ENCODE measurements around the gene B3GALT5.

Gene B3GALT5

GRCh38 chr21:39633770-39634181, 21.0 kb downstream of the B3GALT5 start:
- peak; percentile 88 for DNase-seq
- H4K8ac ChIP-seq (ENCODE audit: low read length): no peak overlapping the region
- WGBS: 17% methylated on average over 5 of the region's 5 CpGs
- H3K18ac ChIP-seq (ENCODE audit: low read depth in 1 of 2, low read length in 2 of 2): no peak overlapping the region
- no peak overlapping the region for H2BK12ac ChIP-seq (ENCODE audit: low read length in 2 of 2)
- no peaks in the 10 kb centered on the region for H3K27me3 ChIP-seq (ENCODE audit: control insufficient read depth in 1 of 2, insufficient read depth in 1 of 2, low read length in 2 of 2)
- no peak overlapping the region for H3K4ac ChIP-seq (ENCODE audit: low read depth in 1 of 2, low read length in 2 of 2)
- peak overlapping the region in 1 of 2 experiments; percentile 38 for H3K4me3 ChIP-seq (ENCODE audit: insufficient read depth in 1 of 2, low read depth in 1 of 2, low read length in 2 of 2)
- H3K9ac ChIP-seq (ENCODE audit: low read length): peak overlapping the region; percentile 76
- H3K4me1 ChIP-seq (ENCODE audit: control insufficient read depth, insufficient read depth, low read depth, low read length): peaks cover 37% of the 10 kb centered on the region
- H3K27ac ChIP-seq (ENCODE audit: low read length, poor library complexity, severe bottlenecking): peak overlapping the region; percentile 97
- H3K9me3 ChIP-seq (ENCODE audit: control insufficient read depth, low read length): no peaks in the 10 kb centered on the region
- H2BK15ac ChIP-seq (ENCODE audit: low read depth, poor library complexity, severe bottlenecking): no peak overlapping the region
- peaks cover 20% of the 10 kb centered on the region for H3K79me1 ChIP-seq (replicated peaks; ENCODE audit: low read length, poor library complexity, severe bottlenecking)
- H3K14ac ChIP-seq (ENCODE audit: low read length in 2 of 2): no peak overlapping the region
- no peak overlapping the region for H2BK5ac ChIP-seq (ENCODE audit: low read depth, low read length, poor library complexity, severe bottlenecking)
- no peak overlapping the region for H3K23ac ChIP-seq (ENCODE audit: low read length in 2 of 2)
- no peak overlapping the region for H2AK5ac ChIP-seq (ENCODE audit: low read length, severe bottlenecking)
- no peaks in the 10 kb centered on the region for H3K36me3 ChIP-seq (ENCODE audit: control insufficient read depth in 1 of 2, insufficient read depth in 2 of 2, low read depth in 1 of 2, low read length in 2 of 2)
- no peak overlapping the region for H3K4me2 ChIP-seq (ENCODE audit: low read length, poor library complexity, severe bottlenecking)
- no peak overlapping the region for H2AFZ ChIP-seq (ENCODE audit: low read depth, low read length)
- H2BK120ac ChIP-seq (ENCODE audit: low read depth, low read length): no peak overlapping the region
- H4K91ac ChIP-seq (ENCODE audit: low read length): no peak overlapping the region

- Histone ChIP-seq H3K4ac (ENCODE audit: low read depth in 1 of 2, low read length in 2 of 2) (no peak overlapping the region), H4K91ac (ENCODE audit: low read length) (peak overlapping the region; percentile 73), H3K4me1 (ENCODE audit: control insufficient read depth, insufficient read depth, low read depth, low read length) (peaks cover 36% of the 10 kb centered on the region), H3K18ac (ENCODE audit: low read depth in 1 of 2, low read length in 2 of 2) (peak overlapping the region in 1 of 2 experiments; percentile 66), H2AK5ac (ENCODE audit: low read length, severe bottlenecking) (peak overlapping the region; percentile 99), H2BK120ac (ENCODE audit: low read depth, low read length) (peak overlapping the region; percentile 62), H3K9me3 (ENCODE audit: control insufficient read depth, low read length) (no peaks in the 10 kb centered on the region), H2BK5ac (ENCODE audit: low read depth, low read length, poor library complexity, severe bottlenecking) (peak overlapping the region; percentile 83), H3K23ac (ENCODE audit: low read length in 2 of 2) (no peak overlapping the region), H4K8ac (ENCODE audit: low read length) (peak overlapping the region; percentile 47), H3K14ac (ENCODE audit: low read length in 2 of 2) (no peak overlapping the region), H2BK15ac (ENCODE audit: low read depth, poor library complexity, severe bottlenecking) (no peak overlapping the region), H3K27ac (ENCODE audit: low read length, poor library complexity, severe bottlenecking) (peak overlapping the region; percentile 93), H3K4me2 (ENCODE audit: low read length, poor library complexity, severe bottlenecking) (no peak overlapping the region), H2BK12ac (ENCODE audit: low read length in 2 of 2) (peak overlapping the region; percentile 37 to 84), H3K27me3 (ENCODE audit: control insufficient read depth in 1 of 2, insufficient read depth in 1 of 2, low read length in 2 of 2) (no peaks in the 10 kb centered on the region), H3K4me3 (ENCODE audit: insufficient read depth in 1 of 2, low read depth in 1 of 2, low read length in 2 of 2) (no peak overlapping the region), H3K9ac (ENCODE audit: low read length) (no peak overlapping the region), H2AFZ (ENCODE audit: low read depth, low read length) (no peak overlapping the region), H3K79me1 (replicated peaks; ENCODE audit: low read length, poor library complexity, severe bottlenecking) (peaks cover 20% of the 10 kb centered on the region), H3K36me3 (ENCODE audit: control insufficient read depth in 1 of 2, insufficient read depth in 2 of 2, low read depth in 1 of 2, low read length in 2 of 2) (no peaks in the 10 kb centered on the region)
- WGBS: 98% methylated on average over 10 of the region's 10 CpGs
- no peak for DNase-seq
Observed at GRCh38 chr21:39634507-39634906, 21.8 kb downstream of the B3GALT5 start.

DNA sequence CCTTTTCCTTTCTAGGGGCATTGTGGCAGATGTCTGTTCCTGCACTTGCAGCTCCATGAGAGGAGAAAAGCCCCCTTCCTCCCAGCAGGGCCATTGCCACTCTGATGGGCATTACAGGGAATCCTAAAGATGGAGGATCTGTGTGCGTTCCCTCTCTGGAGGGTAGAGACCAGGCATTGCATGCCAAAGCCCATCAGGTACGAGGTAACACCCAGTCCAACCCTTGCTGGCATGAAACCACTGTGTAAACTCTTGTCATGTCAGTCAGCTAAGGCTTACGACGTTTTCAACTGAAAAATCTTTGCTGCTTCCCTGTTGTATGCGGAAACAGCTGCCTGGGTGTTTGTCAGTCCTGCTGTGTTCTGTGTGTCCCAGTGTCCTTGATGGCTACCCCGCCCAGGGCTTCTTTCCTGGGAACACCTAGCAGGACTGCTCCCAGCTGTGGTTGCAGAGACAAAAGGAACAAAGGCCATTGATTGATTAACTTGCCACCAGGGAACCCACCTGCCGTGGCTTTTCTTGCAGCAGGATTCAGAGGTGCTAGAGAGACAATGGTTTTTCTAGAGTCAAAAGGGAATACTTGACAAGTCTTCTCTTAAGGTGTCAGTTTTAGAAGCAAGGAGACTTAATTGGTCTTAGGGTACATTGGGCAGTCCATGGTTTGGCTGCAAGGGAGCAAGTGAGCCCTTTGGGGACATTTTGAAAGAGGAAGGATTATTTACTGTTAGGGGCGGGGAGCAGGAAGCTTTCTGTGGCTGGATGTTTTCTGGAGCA, 24.6 kb downstream of the B3GALT5 start:
- H3K23ac ChIP-seq (ENCODE audit: low read length in 2 of 2): no peak overlapping the region

GRCh38 chr21:39637971-39638240, 25.2 kb downstream of the B3GALT5 start:
- H3K9ac ChIP-seq (ENCODE audit: low read length): no peak overlapping the region
- H2BK15ac ChIP-seq (ENCODE audit: low read depth, poor library complexity, severe bottlenecking): no peak overlapping the region
- no peak overlapping the region for H3K4me3 ChIP-seq (ENCODE audit: insufficient read depth in 1 of 2, low read depth in 1 of 2, low read length in 2 of 2)
- H3K27me3 ChIP-seq (ENCODE audit: control insufficient read depth in 1 of 2, insufficient read depth in 1 of 2, low read length in 2 of 2): peaks cover 0 to 4% of the 10 kb centered on the region in 2 experiments
- no peak overlapping the region for H4K91ac ChIP-seq (ENCODE audit: low read length)
- H3K4ac ChIP-seq (ENCODE audit: low read depth in 1 of 2, low read length in 2 of 2): no peak overlapping the region
- peaks cover 28% of the 10 kb centered on the region for H3K79me1 ChIP-seq (replicated peaks; ENCODE audit: low read length, poor library complexity, severe bottlenecking)
- H3K18ac ChIP-seq (ENCODE audit: low read depth in 1 of 2, low read length in 2 of 2): no peak overlapping the region
- H3K36me3 ChIP-seq (ENCODE audit: control insufficient read depth in 1 of 2, insufficient read depth in 2 of 2, low read depth in 1 of 2, low read length in 2 of 2): no peaks in the 10 kb centered on the region
- no peak overlapping the region for H3K23ac ChIP-seq (ENCODE audit: low read length in 2 of 2)
- no peaks in the 10 kb centered on the region for H3K9me3 ChIP-seq (ENCODE audit: control insufficient read depth, low read length)
- no peak overlapping the region for H2BK5ac ChIP-seq (ENCODE audit: low read depth, low read length, poor library complexity, severe bottlenecking)
- no peak overlapping the region for H3K14ac ChIP-seq (ENCODE audit: low read length in 2 of 2)
- no peak overlapping the region for H2AFZ ChIP-seq (ENCODE audit: low read depth, low read length)
- H3K4me2 ChIP-seq (ENCODE audit: low read length, poor library complexity, severe bottlenecking): no peak overlapping the region
- no peak overlapping the region for H2BK120ac ChIP-seq (ENCODE audit: low read depth, low read length)
- H3K4me1 ChIP-seq (ENCODE audit: control insufficient read depth, insufficient read depth, low read depth, low read length): peaks cover 25% of the 10 kb centered on the region
- no peak overlapping the region for H2BK12ac ChIP-seq (ENCODE audit: low read length in 2 of 2)
- no peak overlapping the region for H4K8ac ChIP-seq (ENCODE audit: low read length)
- no peak overlapping the region for H2AK5ac ChIP-seq (ENCODE audit: low read length, severe bottlenecking)
- no peak overlapping the region for H3K27ac ChIP-seq (ENCODE audit: low read length, poor library complexity, severe bottlenecking)
- DNase-seq: no peak
- WGBS: 79% methylated on average over 5 of the region's 5 CpGs

More for the DNA sequence above, 24.6 kb downstream of the B3GALT5 start:
- H4K8ac ChIP-seq (ENCODE audit: low read length): no peak overlapping the region
- H2BK12ac ChIP-seq (ENCODE audit: low read length in 2 of 2): no peak overlapping the region
- H3K4me1 ChIP-seq (ENCODE audit: control insufficient read depth, insufficient read depth, low read depth, low read length): peaks cover 27% of the 10 kb centered on the region
- H2AFZ ChIP-seq (ENCODE audit: low read depth, low read length): no peak overlapping the region
- no peaks in the 10 kb centered on the region for H3K9me3 ChIP-seq (ENCODE audit: control insufficient read depth, low read length)
- H2BK120ac ChIP-seq (ENCODE audit: low read depth, low read length): no peak overlapping the region
- no peak overlapping the region for H2BK5ac ChIP-seq (ENCODE audit: low read depth, low read length, poor library complexity, severe bottlenecking)
- H4K91ac ChIP-seq (ENCODE audit: low read length): no peak overlapping the region
- peaks cover 28% of the 10 kb centered on the region for H3K79me1 ChIP-seq (replicated peaks; ENCODE audit: low read length, poor library complexity, severe bottlenecking)
- no peak for DNase-seq
- H3K4ac ChIP-seq (ENCODE audit: low read depth in 1 of 2, low read length in 2 of 2): no peak overlapping the region
- peak overlapping the region; percentile 62 for H2AK5ac ChIP-seq (ENCODE audit: low read length, severe bottlenecking)
- WGBS: 77% methylated on average over 8 of the region's 8 CpGs
- no peak overlapping the region for H3K27ac ChIP-seq (ENCODE audit: low read length, poor library complexity, severe bottlenecking)
- no peak overlapping the region for H3K14ac ChIP-seq (ENCODE audit: low read length in 2 of 2)
- no peak overlapping the region for H3K9ac ChIP-seq (ENCODE audit: low read length)
- H3K18ac ChIP-seq (ENCODE audit: low read depth in 1 of 2, low read length in 2 of 2): no peak overlapping the region
- no peak overlapping the region for H3K4me3 ChIP-seq (ENCODE audit: insufficient read depth in 1 of 2, low read depth in 1 of 2, low read length in 2 of 2)
- peaks cover 0 to 4% of the 10 kb centered on the region in 2 experiments for H3K27me3 ChIP-seq (ENCODE audit: control insufficient read depth in 1 of 2, insufficient read depth in 1 of 2, low read length in 2 of 2)
- H2BK15ac ChIP-seq (ENCODE audit: low read depth, poor library complexity, severe bottlenecking): no peak overlapping the region
- no peak overlapping the region for H3K4me2 ChIP-seq (ENCODE audit: low read length, poor library complexity, severe bottlenecking)
- H3K36me3 ChIP-seq (ENCODE audit: control insufficient read depth in 1 of 2, insufficient read depth in 2 of 2, low read depth in 1 of 2, low read length in 2 of 2): no peaks in the 10 kb centered on the region

All from mesenchymal stem cell (in vitro differentiated cells and primary cell).